Testis (tissue), 2 donors: ENCODE data around the gene ABCF2.

ENCODE experiments used
- POLR2A ChIP-seq: fragments of 450-650 bp; IDR thresholded peaks from one replicate; pipeline ENCODE4 v1.6.1; 2017; ENCODE audit warnings: antibody characterized with exemption, mild to moderate bottlenecking, moderate library complexity
- TF ChIP-seq, protein P1 (sequence below), 3 experiments: fragments of 450-650 bp in 2 of 3; fragments of 200-600 bp in 1 of 3; sonication (generic) in 1 of 3; IDR thresholded peaks; one replicate each; pipeline ENCODE4 v1.5.1; 2016 to 2019; ENCODE audit warnings: antibody characterized with exemption in 3 of 3, mild to moderate bottlenecking in 2 of 3, moderate library complexity in 1 of 3

DNA sequence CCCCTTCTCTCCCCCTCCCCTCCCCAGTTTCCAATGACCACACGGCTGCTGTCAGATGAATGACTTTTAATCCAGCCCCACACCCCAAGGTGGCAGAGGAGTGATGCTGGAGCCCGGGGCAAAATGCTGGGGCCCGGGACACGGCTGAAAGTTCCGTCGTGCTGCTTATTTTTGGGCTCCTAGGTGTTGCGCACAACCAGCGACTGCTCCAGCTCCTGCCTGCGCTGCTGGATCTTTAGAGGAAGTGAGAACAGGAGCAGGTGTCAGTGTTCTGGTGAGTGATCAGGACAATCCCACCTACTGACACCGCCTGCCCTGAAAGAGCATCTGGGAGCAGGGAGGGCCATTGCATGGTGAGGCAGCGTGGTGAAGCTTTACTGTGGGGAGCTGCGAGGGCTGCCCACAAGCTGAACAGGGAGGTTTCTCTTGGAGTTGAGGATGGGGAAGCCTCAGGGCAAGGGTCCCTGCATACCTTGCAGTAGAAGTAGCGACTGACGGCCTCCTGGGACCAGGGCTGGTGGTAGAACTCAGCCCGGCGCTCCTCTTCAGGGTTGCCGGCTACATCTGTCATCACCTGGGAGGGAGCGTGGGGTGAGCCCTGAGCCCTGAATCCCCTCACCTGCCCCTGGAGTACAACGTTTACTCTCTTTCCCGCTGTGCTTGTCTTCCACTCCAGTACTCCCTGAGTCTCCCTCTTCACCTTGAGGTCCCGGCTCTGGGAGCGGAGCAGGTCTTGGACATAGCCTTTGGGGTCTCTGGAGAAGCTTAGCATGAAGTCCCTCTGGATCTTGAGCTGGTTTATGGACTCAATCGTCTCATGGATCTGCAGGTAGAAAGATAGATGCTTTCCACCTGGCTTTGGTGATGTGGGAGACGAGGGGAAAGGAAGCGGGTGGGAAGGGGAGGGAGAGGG is 12.2 kb upstream of the ABCF2 start:
- TF ChIP-seq, protein P1, sequence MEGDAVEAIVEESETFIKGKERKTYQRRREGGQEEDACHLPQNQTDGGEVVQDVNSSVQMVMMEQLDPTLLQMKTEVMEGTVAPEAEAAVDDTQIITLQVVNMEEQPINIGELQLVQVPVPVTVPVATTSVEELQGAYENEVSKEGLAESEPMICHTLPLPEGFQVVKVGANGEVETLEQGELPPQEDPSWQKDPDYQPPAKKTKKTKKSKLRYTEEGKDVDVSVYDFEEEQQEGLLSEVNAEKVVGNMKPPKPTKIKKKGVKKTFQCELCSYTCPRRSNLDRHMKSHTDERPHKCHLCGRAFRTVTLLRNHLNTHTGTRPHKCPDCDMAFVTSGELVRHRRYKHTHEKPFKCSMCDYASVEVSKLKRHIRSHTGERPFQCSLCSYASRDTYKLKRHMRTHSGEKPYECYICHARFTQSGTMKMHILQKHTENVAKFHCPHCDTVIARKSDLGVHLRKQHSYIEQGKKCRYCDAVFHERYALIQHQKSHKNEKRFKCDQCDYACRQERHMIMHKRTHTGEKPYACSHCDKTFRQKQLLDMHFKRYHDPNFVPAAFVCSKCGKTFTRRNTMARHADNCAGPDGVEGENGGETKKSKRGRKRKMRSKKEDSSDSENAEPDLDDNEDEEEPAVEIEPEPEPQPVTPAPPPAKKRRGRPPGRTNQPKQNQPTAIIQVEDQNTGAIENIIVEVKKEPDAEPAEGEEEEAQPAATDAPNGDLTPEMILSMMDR (IDR thresholded peaks at IDR 0.05): no peak
- no peak for TF ChIP-seq POLR2A
